Measurements from ENCODE around the gene SSC4D. TPM values are rescaled to one million over a fixed set of nuclear protein-coding genes. Genes with fewer than 3 reads are reported as not detected.

Gene SSC4D
- total and polyA plus RNA-seq, 9 of the 15 experiments (the other 6 are each of a cell fraction or from before 2014, with no cell fraction given): 0.06 to 1.1 (median 0.85) TPM; not detected in 1

DNA sequence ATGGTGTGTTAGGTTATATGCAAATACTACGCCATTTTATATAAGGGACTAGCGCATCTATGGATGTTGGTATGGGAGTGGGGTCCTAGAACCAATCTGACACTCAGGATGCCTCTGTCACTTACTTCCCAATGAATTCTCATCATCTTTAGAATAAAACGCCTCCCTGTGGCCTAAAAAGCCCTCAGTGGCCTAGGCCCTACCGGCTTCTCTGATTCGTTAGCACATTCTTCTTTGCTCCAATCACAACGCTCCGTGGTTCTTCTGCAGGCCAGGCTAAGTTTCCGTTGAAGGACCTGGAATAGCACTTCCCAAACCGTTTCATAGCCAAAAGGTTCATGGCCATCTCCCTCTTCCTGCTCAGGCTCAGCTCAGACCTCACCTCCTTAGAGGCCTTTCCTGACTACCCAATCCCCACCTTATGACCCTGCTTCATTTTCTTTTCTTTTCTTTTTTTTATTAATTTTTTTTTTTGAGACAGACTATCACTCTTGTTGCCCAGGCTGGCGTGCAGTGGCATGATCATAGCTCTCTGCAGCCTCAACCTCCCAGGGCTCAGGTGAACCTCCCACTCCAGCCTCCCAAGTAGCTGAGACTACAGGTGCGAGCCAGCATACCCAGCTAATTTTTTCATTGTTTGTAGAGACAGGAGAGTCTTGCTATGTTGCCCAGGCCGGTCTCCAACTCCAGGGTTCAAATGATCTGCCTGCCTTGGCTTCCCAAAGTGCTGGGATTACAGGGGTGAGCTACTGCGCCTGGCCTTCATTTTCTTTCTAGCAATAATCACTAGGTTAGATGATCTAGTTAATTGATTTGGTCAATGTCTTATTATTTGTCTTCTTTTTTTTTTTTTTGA, 26.2 kb downstream of the SSC4D start (continued):
- TF ChIP-seq, protein P1, sequence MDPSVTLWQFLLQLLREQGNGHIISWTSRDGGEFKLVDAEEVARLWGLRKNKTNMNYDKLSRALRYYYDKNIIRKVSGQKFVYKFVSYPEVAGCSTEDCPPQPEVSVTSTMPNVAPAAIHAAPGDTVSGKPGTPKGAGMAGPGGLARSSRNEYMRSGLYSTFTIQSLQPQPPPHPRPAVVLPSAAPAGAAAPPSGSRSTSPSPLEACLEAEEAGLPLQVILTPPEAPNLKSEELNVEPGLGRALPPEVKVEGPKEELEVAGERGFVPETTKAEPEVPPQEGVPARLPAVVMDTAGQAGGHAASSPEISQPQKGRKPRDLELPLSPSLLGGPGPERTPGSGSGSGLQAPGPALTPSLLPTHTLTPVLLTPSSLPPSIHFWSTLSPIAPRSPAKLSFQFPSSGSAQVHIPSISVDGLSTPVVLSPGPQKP (CRISPR knock-in tag; IDR thresholded peaks at IDR 0.05): no peak
- no peak for TF ChIP-seq ZNF408 (CRISPR knock-in tag; IDR thresholded peaks at IDR 0.05; ENCODE audit: low read depth)
- no peak for TF ChIP-seq ZNF436 (CRISPR knock-in tag; IDR thresholded peaks at IDR 0.05)
- peak; percentile 52 for TF ChIP-seq ZFX (CRISPR knock-in tag; IDR thresholded peaks at IDR 0.05)
- TF ChIP-seq, protein P2, sequence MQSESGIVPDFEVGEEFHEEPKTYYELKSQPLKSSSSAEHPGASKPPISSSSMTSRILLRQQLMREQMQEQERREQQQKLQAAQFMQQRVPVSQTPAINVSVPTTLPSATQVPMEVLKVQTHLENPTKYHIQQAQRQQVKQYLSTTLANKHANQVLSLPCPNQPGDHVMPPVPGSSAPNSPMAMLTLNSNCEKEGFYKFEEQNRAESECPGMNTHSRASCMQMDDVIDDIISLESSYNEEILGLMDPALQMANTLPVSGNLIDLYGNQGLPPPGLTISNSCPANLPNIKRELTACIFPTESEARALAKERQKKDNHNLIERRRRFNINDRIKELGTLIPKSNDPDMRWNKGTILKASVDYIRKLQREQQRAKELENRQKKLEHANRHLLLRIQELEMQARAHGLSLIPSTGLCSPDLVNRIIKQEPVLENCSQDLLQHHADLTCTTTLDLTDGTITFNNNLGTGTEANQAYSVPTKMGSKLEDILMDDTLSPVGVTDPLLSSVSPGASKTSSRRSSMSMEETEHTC (IDR thresholded peaks at IDR 0.05): no peak
- TF ChIP-seq CTCF (IDR thresholded peaks at IDR 0.05 in 2 of 3, conservative IDR thresholded peaks at IDR 0.05 in 1 of 3; ENCODE audit: insufficient read depth in 2 of 3, low read depth in 1 of 3, low read length in 3 of 3): peak; percentile 54 to 74 (median 60)
- peak; percentile 63; the same call in 1 of the 2 replicates for TF ChIP-seq MBD2 (IDR thresholded peaks at IDR 0.05; ENCODE audit: borderline replicate concordance, low read depth)
- no peak for TF ChIP-seq RBM34 (IDR thresholded peaks at IDR 0.05; ENCODE audit: borderline replicate concordance, insufficient read depth, low read length)
- no peak for TF ChIP-seq STAT5B (CRISPR knock-in tag; IDR thresholded peaks at IDR 0.05)
- TF ChIP-seq ZNF140 (CRISPR knock-in tag; IDR thresholded peaks at IDR 0.05): no peak
- no peak for TF ChIP-seq NKRF (IDR thresholded peaks at IDR 0.05; ENCODE audit: borderline replicate concordance)
- peak; percentile 67 for TF ChIP-seq NBN (IDR thresholded peaks at IDR 0.05; ENCODE audit: low read depth)
- TF ChIP-seq ZC3H4 (CRISPR knock-in tag; IDR thresholded peaks at IDR 0.05; ENCODE audit: borderline replicate concordance): no peak
- peak in 1 of 2 experiments; percentile 31; a peak in 1 of 4 replicates for TF ChIP-seq TBL1XR1 (IDR thresholded peaks at IDR 0.05; ENCODE audit: low read length in 2 of 2)
- TF ChIP-seq RBFOX2 (IDR thresholded peaks at IDR 0.05; ENCODE audit: low read depth, low read length): no peak
- TF ChIP-seq GABPB1 (CRISPR knock-in tag; IDR thresholded peaks at IDR 0.05): no peak
- TF ChIP-seq PURB (CRISPR knock-in tag; IDR thresholded peaks at IDR 0.05; ENCODE audit: low read depth): no peak
- TF ChIP-seq MNT (conservative IDR thresholded peaks at IDR 0.05): 0 out of 4 replicates have a peak, but pooled peaks of 1 of the 2 experiments have one; percentile 12
- no peak for TF ChIP-seq CBFA2T2 (conservative IDR thresholded peaks at IDR 0.05)

Measured in K562 (cell line).